ENCODE data around the gene CPEB3. TPM values are rescaled to one million over a fixed set of nuclear protein-coding genes. Genes with fewer than 3 reads are reported as not detected.

Gene CPEB3
- total RNA-seq, 1 experiment from 2014 or later, result 1.1 TPM

DNA sequence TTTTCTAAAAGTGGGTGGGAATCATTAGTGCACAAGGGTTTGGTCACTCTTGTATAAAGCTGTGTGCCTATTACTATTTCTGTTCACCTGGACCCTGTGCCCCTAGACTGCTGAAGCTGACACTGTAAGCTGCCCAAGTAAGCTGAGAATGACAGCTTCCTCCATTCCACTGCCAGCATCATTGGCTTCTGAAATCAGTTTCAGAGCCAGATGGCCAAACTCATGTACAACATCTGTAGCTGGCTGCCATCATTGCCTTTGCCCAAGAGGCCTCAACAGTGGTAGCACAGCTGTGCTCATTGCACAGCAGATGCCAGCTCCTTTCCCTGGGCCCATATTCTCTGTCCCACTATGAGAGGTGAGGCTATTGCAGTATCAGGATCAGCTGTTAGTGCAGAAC is 165.7 kb downstream of the CPEB3 start:
- DNase-seq (ENCODE audit: low spot score), result no peak
- ChIA-PET CTCF (no interaction called here), POLR2A (ENCODE audit: low non-redundant PET) (no interaction called here)
- Histone ChIP-seq H3K4me1 (ENCODE audit: insufficient read depth, low read length, poor library complexity, severe bottlenecking) (no peaks in the 10 kb centered on the region), H3K27ac (ENCODE audit: low read depth, low read length, poor library complexity, severe bottlenecking) (no peak overlapping the region), H3K36me3 (ENCODE audit: insufficient read depth, low read length, poor library complexity, severe bottlenecking) (no peaks in the 10 kb centered on the region), H3K4me3 (ENCODE audit: low read depth, low read length, poor library complexity, severe bottlenecking) (no peak overlapping the region), H3K9me3 (ENCODE audit: low read depth, low read length, poor library complexity, severe bottlenecking) (no peaks in the 10 kb centered on the region), H3K27me3 (replicated peaks; ENCODE audit: insufficient read depth, low read depth, low read length, poor library complexity) (no peaks in the 10 kb centered on the region)
- intact Hi-C loops (cut with micrococcal nuclease; ENCODE audit: unreplicated experiment), result no loop called here
- no TSS peak for BruUV-seq (replicated peaks)
- TF ChIP-seq, protein P1, sequence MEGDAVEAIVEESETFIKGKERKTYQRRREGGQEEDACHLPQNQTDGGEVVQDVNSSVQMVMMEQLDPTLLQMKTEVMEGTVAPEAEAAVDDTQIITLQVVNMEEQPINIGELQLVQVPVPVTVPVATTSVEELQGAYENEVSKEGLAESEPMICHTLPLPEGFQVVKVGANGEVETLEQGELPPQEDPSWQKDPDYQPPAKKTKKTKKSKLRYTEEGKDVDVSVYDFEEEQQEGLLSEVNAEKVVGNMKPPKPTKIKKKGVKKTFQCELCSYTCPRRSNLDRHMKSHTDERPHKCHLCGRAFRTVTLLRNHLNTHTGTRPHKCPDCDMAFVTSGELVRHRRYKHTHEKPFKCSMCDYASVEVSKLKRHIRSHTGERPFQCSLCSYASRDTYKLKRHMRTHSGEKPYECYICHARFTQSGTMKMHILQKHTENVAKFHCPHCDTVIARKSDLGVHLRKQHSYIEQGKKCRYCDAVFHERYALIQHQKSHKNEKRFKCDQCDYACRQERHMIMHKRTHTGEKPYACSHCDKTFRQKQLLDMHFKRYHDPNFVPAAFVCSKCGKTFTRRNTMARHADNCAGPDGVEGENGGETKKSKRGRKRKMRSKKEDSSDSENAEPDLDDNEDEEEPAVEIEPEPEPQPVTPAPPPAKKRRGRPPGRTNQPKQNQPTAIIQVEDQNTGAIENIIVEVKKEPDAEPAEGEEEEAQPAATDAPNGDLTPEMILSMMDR (conservative IDR thresholded peaks at IDR 0.05; ENCODE audit: low read depth, low read length), result no peak
- TF ChIP-seq EZH2 (IDR thresholded peaks at IDR 0.05; ENCODE audit: borderline replicate concordance, low read depth, low read length, poor library complexity, severe bottlenecking), result no peak

DNA sequence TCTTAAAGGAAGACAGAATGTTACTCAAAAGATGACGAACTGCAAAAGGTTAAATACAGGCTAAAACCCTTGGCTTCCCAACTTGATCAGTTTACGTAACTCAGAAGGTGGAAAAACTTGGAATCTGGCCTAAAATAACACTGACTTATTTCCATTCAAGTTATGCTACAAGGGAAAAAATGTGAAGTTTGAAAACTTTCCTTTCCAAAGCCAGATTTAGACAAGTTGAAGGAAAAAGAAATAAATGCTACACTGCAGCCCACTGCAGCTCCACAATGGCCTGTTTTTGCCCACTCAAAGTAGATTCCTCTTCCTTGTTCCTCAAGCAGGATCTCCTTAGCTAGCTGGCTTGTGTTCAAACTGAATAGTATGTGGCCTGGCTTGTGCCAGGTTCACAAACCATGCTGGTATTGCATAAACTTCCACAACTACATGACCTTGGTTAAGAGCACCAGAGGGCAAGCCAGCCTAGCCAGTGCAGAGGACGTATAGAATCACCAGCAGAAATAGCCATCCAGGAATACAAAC is 166.2 kb downstream of the CPEB3 start:
- H3K9me3 ChIP-seq (ENCODE audit: low read depth, low read length, poor library complexity, severe bottlenecking), result no peaks in the 10 kb centered on the region
- H3K27me3 ChIP-seq (replicated peaks; ENCODE audit: insufficient read depth, low read depth, low read length, poor library complexity), result no peaks in the 10 kb centered on the region
- intact Hi-C loops (cut with micrococcal nuclease; ENCODE audit: unreplicated experiment), result no loop called here
- BruUV-seq (replicated peaks), result no TSS peak
- no peak overlapping the region for H3K4me3 ChIP-seq (ENCODE audit: low read depth, low read length, poor library complexity, severe bottlenecking)
- no peak for TF ChIP-seq EZH2 (IDR thresholded peaks at IDR 0.05; ENCODE audit: borderline replicate concordance, low read depth, low read length, poor library complexity, severe bottlenecking)
- TF ChIP-seq, protein P1 (conservative IDR thresholded peaks at IDR 0.05; ENCODE audit: low read depth, low read length), result no peak
- no peaks in the 10 kb centered on the region for H3K36me3 ChIP-seq (ENCODE audit: insufficient read depth, low read length, poor library complexity, severe bottlenecking)
- CTCF ChIA-PET, result no interaction called here
- no peak overlapping the region for H3K27ac ChIP-seq (ENCODE audit: low read depth, low read length, poor library complexity, severe bottlenecking)
- DNase-seq (ENCODE audit: low spot score), result no peak
- POLR2A ChIA-PET (ENCODE audit: low non-redundant PET), result no interaction called here
- H3K4me1 ChIP-seq (ENCODE audit: insufficient read depth, low read length, poor library complexity, severe bottlenecking), result no peaks in the 10 kb centered on the region

DNA sequence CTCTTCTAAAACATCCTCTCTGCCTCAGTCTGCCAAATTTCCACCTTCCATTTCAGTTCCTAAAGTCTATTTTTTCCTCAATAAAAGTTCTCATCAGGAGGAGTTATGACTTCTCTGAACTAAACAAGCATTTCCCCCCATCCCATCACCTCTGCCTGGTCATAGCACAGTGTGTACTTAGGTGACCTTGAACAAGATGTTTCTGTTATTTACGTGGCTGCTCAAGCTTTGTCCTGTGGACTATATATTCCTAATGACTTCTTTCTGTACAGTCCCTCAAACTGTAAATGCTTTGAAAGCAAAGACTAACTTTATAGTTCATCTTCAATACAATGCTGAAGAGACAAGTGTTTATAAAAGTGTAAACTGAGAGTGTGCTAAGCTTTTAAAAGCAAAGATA is 166.9 kb downstream of the CPEB3 start:
- no TSS peak for BruUV-seq (replicated peaks)
- TF ChIP-seq, protein P1 (conservative IDR thresholded peaks at IDR 0.05; ENCODE audit: low read depth, low read length), result no peak
- no peak for TF ChIP-seq EZH2 (IDR thresholded peaks at IDR 0.05; ENCODE audit: borderline replicate concordance, low read depth, low read length, poor library complexity, severe bottlenecking)
- H3K27ac ChIP-seq (ENCODE audit: low read depth, low read length, poor library complexity, severe bottlenecking), result no peak overlapping the region

More for the DNA sequence above, 166.9 kb downstream of the CPEB3 start:
- no peaks in the 10 kb centered on the region for H3K36me3 ChIP-seq (ENCODE audit: insufficient read depth, low read length, poor library complexity, severe bottlenecking)
- no peak for DNase-seq (ENCODE audit: low spot score)
- no peak overlapping the region for H3K4me3 ChIP-seq (ENCODE audit: low read depth, low read length, poor library complexity, severe bottlenecking)
- CTCF ChIA-PET, result no interaction called here
- no peaks in the 10 kb centered on the region for H3K9me3 ChIP-seq (ENCODE audit: low read depth, low read length, poor library complexity, severe bottlenecking)
- intact Hi-C loops (cut with micrococcal nuclease; ENCODE audit: unreplicated experiment), result no loop called here
- H3K4me1 ChIP-seq (ENCODE audit: insufficient read depth, low read length, poor library complexity, severe bottlenecking), result no peaks in the 10 kb centered on the region
- POLR2A ChIA-PET (ENCODE audit: low non-redundant PET), result no interaction called here
- no peaks in the 10 kb centered on the region for H3K27me3 ChIP-seq (replicated peaks; ENCODE audit: insufficient read depth, low read depth, low read length, poor library complexity)
